GM19463 (cell line): ENCODE measurements around the gene RELA.

Experiments
- ATAC-seq: cut with Tn5 transposase; IDR thresholded peaks from one replicate; pipeline ENCODE4 v1.9.1; 2021; ENCODE audit warnings: mild to moderate bottlenecking, moderate library complexity; ENCODE audit not compliant: unreplicated experiment

Gene RELA

DNA sequence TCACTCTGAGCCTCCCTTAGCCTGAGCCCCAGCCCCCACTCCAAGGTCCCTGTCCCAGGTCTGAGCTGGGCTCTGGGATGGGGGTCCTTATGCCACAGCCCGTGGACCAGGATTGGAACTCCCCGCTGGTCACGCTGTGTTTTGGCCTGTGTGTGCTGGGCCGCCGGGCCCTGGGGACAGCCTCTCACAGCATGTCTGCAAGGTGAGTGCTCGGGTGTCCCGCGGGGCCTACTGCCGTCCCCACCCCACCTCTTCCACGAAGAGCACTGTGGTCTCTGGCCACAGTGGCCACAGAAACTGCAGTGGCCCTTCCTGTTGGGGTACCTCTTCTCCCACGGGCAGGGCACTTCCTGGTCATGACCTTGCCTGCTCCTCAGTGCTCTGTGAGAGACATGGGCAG, 28.3 kb downstream of the RELA start:
- no peak for ATAC-seq

DNA sequence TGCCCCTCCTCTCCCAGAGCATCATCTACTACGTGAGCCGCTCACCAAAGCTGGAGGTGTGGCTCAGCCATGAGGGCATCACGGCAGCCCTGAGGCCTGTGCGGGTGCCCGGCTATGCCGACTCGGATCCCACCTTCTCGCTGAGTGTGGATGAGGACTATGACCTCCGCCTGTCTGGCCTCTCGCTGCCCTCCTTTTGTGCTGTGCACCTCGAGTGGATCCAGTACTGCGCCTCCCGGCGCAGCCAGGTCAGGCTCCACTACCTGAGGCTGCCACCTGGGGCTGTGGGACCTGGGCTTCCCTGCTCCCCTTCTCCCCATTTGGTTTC, 28.6 kb downstream of the RELA start:
- ATAC-seq = no peak

DNA sequence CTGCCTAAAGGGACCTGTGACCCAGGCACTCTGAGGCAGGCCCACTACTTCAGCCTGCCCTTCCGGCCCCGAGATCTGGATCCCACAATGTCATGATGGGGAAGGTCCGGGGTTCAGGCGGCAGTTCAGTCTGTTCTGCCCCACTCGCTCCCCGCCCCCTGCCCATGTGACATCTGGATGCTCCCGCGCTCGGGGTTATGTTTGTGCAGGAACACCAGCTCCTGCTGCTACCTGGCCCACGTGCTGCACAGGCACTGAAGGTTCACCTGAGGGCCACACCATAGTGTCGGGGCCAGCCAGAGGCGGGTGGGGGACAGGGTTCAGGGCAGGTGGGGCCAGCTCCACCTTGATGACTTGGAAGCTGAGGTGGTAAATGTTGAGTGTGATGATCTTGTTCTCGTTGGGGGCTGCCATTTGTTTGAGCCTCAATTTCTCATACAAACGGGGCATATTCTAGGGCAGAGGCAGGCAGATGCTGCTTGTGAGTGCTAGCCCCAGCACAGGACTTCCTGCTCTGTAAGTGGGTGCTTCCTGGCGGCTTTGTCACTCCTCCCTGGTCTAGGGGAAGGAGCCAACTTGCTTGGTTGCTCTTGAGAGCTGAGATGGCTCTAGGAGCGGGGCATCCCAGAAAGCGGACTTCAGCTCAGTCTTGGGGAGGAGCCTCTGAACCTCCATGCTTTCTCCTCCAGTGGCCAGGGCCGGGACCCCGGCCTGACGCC, 29.2 kb downstream of the RELA start:
- no peak for ATAC-seq

DNA sequence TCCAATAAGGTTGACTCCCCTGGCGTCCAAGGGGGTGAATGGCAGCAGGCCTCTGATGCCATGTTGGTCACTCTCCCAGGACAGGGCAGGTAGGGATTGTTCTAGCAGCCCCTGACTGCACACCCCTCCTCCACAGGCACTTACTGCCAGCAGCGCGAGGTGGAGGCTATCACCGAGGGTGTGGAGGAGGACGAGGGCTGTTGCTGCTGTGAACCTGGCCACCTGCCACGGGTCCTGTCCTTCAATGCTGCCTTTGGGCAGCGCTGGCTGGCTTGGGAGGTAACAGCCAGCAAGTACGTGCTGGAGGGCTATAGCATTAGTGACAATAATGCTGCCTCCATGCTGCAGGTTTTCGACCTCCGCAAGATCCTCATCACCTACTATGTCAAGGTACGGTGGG, 32.5 kb downstream of the RELA start:
- no peak for ATAC-seq

DNA sequence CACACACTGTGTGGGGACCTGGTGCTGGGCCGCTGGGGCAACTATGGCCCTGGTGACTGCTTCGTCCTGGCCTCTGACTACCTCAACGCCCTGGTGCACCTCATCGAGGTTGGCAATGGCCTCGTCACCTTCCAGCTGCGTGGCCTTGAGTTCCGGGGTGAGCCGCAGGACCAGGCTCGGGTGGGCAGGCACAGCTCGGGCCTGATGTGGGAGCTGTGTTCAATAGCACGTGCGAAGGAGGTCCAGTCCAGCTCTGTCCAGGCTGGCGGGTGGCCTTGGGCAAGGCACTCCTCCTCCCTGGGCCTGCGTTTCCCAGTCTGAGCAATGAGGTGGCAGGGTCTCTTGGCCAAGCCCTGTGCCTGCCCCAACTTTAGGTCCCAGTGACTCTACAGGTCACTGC, 33.1 kb downstream of the RELA start:
- ATAC-seq = no peak

DNA sequence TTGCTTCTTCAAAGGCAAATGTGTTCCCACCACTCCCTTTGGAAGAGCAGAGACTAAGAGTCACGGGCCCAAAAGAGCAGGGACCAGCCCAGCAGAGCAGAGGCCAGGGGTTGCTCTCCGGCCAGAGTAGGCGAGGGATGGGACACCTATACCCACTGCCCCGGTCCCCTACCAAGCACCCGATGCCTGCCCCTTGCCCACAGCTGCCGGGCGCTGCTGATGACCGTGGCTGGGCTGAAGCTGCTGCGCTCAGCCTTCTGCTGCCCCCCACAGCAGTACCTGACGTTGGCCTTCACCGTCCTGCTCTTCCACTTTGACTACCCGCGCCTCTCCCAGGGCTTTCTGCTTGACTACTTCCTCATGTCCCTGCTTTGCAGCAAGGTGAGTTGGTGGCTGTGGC, 35.5 kb downstream of the RELA start:
- ATAC-seq = no peak

DNA sequence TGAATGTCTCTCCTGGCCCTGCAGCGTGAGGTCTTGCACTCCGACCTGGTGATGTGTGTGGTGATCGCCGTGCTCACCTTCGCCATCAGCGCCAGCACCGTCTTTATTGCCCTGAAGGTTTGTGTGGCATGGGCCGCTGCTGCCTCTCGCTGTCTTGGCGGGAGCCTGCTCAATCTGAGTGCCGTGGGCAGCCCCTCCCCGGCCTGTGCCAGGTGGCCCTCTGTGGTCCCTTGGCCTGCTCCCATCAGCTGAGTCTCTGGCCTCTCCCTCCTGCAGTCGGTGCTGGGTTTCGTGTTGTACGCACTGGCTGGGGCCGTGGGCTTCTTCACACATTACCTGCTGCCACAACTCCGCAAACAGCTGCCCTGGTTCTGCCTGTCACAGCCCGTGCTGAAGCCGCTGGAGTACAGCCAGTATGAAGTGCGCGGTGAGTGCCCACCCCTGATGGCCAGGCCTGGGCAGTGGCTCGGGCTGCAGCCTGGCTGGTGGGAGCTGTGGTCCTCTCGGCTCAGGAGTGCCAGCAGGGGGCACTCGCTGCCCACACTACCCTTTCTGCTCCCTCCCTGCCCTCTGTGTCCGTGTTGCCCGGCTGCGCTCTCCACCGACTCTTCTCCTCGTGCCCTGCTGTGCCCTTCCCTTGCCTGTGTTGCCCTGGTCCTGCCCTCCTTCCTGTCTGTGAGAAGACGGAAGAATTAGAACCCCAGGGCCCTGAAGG, 36.9 kb downstream of the RELA start:
- ATAC-seq = no peak

DNA sequence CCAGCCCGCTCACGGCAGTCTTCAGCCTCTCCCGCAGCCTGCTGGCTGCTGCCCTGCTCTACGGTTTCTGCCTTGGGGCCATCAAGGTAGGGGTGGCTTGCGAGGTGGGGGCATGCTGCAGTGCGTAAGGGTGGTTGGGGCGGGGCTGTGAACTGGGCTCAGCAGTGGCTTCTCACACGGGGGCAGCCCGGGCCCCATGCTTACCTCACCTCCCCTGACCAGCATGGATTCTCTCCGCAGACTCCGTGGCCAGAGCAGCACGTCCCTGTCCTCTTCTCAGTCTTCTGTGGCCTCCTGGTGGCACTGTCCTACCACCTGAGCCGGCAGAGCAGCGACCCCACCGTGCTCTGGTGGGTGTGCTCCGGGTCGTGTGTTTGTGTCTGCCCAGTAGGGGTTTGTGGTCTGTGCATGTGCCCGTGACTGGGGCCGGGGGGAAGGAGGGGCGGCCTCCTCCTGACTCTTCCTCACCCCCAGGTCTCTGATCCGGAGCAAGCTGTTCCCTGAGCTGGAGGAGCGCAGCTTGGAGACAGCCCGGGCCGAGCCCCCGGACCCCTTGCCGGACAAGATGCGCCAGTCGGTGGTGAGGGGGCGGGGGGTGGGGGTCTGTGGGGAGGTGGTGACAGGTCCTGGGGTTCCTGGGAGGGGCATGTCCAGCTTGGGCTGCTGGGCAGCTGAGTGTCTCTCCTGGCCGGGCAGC, 37.6 kb downstream of the RELA start:
- no peak for ATAC-seq

DNA sequence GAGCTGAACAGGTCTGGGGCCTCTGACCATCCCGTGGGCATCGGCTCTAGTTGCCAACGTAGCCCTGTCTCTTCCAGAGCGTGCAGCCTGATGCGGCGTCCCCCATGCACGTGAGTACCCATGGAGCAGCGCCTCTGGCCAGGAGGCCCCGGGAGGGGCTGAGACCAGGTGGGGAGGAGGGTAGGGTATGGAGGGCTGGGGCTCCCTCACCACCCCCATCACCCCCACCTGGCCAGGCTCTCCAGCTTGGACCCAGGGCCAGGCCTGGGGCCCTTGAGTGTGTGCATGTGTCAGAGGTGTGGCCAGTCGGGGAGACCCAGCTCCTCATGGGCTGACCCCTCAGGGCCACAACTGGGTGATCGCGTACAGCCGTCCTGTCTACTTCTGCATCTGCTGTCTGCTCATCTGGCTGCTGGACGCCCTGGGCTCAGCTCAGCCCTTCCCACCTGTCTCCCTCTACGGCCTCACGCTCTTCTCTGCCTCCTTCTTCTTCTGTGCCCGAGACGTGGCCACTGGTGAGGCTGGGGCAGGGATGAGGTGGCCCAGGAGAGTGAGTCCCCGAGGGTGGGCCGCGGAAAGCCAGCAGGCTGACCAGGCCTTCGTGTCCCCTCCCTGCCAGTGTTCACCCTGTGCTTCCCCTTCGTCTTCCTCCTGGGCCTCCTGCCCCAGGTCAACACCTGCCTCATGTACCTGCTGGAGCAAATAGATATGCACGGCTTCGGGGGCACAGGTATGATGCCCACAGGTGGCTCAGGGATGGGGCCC, 38.7 kb downstream of the RELA start:
- no peak for ATAC-seq

DNA sequence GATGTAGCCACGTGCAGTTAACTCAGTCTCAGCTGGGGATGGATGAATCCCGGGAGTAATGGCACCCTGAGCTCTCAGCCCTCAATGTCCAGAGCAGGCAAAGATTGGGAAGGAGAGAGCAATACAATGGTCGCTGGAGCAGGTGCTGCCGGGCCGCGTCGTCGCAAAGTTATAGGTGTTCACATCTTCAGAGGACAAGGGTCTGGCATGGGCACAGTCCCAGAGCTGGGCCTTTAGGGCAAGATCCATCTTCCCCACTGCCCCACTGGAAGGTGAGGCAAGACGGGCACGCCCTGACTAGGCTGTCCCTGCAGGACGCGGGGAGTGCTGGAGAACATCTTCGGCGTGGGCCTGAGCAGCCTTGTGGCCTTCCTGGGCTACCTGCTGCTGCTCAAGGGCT, 39.5 kb downstream of the RELA start:
- no peak for ATAC-seq

DNA sequence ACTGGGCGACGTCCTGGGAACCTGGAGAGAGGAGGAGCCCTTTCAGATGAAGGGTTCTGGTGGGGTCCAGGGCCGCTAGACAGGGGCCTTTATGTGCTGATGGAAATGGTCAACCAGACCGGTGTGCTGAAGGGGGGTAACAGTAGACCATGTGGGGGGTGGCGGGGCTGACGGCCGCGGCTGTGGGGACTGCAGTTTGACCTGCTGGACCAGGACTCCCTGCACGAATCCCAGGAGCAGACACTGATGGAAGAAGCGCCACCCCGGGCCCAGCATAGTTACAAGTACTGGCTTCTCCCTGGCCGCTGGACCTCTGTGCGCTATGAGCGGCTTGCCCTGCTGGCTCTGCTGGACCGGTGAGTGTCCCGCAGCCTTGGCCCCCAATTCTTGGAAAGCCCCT, 40.7 kb downstream of the RELA start:
- no peak for ATAC-seq

DNA sequence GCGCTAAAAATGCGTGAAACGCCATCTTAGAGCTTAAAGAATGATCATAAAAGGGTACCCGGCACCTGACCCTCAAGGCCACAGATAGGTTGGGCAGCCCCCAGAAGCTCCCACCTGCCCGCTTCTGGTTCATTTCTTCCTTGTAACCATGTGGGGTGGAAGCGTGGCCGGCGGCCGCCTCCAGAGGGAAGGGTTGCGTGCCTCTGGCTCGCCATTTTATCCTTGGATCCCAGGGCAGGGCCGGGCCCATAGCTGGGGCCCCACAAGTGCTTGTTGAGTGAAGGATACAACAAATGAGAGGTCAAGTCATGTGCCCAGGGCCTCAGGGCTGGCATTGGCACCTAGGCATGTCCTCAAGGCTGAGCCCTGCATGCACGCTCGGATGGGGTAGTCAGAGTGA, 41.3 kb downstream of the RELA start:
- ATAC-seq = no peak

DNA sequence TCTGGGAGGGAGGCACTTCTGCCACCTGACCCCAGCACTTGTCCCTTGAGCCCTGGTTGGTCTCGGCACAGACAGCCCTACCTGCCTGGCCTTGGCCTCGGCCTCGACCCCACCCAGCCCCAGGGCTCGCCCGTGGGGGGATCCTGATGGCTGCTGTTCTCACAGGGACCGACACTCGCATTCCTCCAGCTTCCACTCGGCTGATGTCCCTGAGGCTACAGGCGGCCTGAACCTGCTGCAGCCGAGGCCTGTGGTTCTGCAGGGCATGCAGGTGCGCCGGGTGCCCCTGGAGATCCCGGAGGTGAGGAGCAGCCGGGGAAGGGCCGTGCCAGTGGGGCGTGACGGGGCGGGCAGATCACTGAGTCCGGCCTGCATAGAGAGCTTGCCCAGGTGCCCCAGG, 42.0 kb downstream of the RELA start:
- ATAC-seq = no peak

DNA sequence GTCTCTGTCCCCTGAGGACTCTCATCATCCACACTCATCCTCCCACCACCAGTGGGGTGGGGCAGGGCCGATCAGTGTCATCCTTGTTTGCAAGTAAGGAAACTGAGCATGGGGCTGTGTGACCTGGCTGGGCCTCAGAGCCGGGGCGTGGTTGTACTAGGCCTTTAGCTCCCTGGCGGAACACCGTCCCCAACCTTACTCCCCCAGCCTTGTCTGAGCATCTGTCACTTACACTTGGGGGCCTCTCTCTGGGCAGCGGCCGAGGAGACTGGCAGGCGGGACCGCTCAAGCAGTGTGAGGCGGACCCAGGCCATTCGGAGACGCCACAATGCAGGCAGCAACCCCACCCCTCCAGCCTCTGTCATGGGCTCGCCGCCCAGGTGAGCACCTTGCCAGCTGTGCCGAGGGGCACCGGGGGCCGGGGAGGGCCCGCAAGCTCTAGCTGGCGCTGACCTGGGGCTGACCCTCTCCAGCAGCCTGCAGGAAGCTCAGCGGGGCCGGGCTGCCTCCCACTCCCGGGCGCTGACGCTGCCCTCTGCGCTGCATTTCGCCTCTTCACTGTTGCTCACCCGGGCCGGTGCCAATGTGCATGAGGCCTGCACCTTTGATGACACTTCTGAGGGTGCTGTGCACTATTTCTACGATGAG, 43.3 kb downstream of the RELA start:
- no peak for ATAC-seq

DNA sequence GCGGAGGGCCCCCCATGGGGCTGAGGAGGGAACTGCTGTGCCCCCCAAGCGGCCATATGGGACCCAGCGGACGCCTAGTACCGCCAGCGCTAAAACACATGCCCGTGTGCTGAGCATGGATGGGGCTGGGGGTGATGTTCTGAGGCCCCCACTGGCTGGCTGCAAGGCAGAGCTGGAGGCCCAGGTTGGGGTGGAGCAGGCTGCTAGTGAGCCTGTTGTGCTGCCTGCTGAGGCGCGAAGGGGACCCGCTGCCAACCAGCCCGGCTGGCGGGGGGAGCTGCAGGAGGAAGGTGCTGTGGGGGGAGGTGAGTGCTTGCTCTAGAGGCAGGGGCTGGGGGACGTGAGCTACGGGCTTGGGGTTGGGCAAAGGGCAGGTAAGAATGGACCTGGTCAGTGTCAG, 44.0 kb downstream of the RELA start:
- no peak for ATAC-seq

DNA sequence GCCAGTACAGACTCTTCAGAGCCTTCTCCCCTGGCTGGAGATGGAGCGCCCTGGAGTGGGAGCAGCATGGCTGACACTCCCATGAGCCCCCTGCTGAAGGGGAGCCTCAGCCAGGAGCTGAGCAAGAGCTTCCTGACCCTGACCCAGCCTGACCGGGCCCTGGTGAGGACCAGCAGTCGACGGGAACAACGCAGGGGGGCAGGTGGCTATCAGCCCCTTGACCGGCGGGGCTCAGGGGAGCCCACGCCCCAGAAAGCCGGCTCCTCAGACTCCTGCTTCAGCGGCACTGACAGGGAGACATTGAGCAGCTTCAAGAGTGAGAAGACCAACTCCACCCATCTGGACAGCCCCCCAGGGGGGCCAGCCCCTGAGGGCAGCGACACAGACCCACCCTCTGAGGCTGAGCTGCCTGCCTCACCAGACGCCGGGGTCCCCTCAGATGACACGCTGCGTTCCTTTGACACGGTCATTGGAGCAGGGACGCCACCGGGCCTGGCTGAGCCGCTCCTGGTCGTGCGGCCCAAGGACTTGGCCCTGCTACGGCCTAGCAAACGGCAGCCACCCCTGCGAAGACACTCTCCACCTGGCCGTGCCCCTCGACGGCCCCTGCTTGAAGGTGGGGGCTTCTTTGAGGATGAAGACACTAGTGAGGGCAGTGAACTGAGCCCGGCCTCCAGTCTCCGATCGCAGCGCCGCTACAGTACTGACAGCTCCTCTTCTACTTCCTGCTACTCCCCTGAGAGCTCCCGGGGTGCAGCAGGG, 44.5 kb downstream of the RELA start:
- no peak for ATAC-seq

DNA sequence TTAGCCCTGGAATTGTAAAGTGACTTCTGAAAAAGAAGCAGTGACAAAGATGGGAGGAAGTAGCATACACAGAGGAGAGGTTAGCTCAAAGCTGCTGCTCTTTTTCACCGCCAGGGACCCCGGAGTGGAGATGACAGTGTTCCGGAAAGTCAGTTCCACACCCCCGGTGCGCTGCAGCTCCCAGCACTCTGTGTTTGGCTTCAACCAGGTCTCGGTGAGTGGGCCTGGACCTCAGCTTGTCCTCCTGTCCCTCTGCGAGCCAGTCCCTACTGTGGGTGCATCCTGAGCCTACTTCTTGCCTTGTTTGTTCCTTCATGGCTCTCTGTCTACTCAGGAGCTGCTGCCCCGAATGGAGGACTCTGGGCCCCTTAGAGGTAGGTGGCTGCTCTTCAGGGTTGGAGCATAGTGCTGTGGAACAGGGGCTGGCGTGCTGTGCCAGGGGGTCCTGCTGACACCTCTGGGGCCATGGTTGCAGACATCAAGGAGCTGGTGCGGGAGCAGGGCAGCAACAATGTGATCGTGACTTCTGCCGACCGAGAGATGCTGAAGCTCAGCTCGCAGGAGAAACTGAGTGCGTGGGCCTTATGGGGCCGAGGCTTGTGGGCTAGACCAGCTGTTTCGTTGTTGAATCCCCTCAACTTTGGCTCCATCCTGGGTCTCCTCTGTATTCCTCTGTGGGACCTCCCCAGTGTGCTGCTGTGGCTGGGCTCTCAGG, 45.4 kb downstream of the RELA start:
- ATAC-seq = no peak

DNA sequence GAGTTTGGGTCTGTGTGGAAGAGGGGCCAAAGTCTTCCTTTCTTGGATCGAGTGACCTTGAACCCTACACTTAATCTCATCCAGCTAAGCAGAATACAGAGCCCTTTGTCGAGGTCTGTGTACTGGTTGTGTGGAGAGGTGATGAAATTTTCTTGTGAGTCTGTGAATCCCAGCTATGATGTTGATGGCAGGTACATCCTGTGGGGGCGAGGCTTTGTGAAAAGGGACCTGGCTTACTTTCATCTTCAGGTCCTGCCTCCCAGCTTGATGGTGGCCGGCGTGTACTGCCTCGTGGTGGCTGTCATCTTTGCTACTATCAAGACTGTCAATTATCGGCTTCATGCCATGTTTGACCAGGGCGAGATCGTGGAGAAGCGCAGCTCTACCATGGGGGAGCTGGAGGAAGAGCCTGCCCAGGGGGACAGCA, 46.1 kb downstream of the RELA start:
- no peak for ATAC-seq

DNA sequence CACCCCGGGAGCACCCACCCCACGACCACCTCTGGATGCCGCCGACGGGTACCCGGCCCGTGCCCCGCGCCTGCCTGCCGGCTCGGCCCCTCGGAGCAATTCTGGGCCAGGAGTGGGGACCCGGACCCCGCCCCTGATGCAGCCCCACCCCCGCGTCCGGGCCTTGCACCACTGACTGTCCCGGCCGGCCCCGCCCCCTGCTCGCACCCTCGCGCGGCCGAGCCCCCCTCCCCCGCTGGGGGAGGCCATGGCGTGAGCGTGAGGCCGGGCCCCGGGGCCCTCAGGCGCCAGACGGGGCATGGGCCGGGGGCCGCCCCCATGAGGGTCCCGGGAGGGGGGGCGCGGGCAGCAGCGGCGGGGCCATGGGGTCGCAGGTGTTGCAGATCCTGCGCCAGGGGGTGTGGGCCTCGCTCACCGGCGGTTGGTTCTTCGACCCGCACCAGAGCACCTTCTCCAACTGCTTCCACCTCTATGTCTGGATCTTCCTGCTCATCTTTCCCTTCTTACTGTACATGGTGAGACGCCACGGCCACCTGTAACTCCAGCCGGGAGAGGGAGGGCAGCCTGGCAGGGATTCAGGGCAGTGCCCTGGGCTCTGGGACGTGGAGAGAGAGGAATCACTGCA, 46.7 kb downstream of the RELA start:
- no peak for ATAC-seq
